LHCN-M2 (cell line): Measurements from ENCODE around the gene ARL13B. TPM values are rescaled to one million over a fixed set of nuclear protein-coding genes. Genes with fewer than 3 reads are reported as not detected.
"Not testable (repeated sequence)": the region's sequence is repeated elsewhere in the genome, so short reads cannot be mapped to it uniquely, and the experiment has no call there.

Experiments
- DNase-seq: peaks from one replicate; pipeline ENCODE4 v3.0.0-alpha.2; 2012; ENCODE audit warnings: low read depth
- polyA plus RNA-seq: library from polyadenylated mRNA; unstranded; fragments of >200 nt; gene quantifications from one replicate; pipeline ENCODE4 v1.2.1, GENCODE V29; 2012; ENCODE audit warnings: missing spikeins
- total RNA-seq: library from RNA; depleted of rRNA; stranded (reverse); fragments of >200 nt; gene quantifications from 2 replicates; pipeline ENCODE4 v1.2.3, GENCODE V29; 2014; rRNA removed

Gene ARL13B
- total RNA-seq = 13.1 and 13.4 TPM in 2 replicates
- polyA plus RNA-seq = 4.6 TPM

GRCh38 chr3:93979850-93980676 lies at the start of gene ARL13B:
ARL13B (plus strand) TSS chr3:93980155; CDS start chr3:93980424, 269 bp downstream.
- DNase-seq = peak; percentile 98

- DNase-seq = no peak
Observed at GRCh38 chr3:93931597-93932229, 48.2 kb upstream of the ARL13B start.

DNA sequence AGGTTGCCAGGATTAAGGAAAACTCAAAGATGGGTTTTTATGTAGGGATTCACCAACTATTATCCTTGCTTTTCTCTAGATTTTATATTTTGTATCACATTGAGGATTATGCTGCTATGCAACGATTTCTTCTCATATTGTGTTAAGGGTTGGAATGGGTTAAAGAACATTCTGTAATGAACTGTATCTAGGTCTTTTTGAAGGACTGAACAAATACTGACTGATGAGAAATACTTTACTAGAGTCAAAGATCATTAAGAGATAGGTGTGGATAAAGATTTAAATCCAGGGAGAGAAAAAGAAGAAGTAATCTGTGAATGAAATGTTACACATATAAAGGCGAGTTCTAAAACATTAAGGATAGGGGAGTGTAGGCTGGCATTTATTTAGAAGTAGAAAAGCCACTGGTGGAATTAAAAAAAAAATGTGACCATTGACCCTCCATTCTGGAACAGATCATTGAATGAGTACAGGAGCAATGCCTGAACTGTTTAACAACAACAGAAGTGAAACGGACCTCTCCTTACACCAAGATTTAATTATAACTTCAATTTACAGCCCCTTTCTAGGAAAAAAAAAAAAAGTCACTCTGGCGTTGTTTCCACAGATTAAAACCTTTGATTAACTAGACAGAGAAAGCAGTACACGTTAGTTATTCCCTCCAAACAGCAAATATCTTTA lies 45.4 kb upstream of the ARL13B start:
- no peak for DNase-seq

- DNase-seq = no peak
Observed at GRCh38 chr3:93936549-93936948, 43.4 kb upstream of the ARL13B start.

DNA sequence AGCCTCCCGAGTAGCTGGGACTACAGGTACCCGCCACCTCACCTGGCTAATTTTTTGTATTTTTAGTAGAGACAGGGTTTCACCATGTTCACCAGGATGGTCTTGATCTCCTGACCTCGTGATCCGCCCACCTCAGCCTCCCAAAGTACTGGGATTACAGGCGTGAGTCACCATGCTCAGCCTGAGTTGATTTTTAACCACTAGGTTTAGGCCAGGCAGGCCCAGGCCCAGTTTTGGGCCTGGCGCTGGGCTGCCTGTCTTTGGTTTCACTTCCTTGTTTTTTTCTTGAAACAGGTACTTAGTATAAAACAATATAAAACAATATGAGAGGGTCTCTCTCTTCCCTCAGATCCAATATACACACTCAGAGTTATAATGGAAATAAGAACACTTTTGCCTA lies 42.5 kb upstream of the ARL13B start:
- DNase-seq = not testable (repeated sequence)

- not testable (repeated sequence) for DNase-seq
Observed at GRCh38 chr3:93949958-93950357, 30.0 kb upstream of the ARL13B start.

GRCh38 chr3:93961026-93961425 lies 18.9 kb upstream of the ARL13B start:
- no peak for DNase-seq

DNA sequence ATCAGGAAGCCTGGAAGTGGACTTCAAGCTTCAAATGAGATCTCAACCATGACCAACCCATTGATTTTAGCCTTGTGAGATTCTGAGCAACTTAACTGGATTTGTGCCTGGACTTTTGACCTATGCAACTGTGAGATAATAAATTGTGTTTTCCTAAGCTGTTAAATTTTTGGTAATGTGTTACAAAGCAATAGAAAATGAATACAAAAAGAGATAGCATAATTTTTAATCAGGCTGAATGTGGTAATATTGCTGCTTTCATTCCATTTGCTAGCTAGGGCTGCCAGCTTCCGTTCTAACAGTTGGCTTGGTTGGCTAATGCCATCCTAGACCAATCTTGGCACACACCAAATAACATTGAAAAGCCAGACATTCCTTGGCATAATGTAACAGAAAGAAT lies 18.5 kb upstream of the ARL13B start:
- DNase-seq = peak; percentile 9

DNA sequence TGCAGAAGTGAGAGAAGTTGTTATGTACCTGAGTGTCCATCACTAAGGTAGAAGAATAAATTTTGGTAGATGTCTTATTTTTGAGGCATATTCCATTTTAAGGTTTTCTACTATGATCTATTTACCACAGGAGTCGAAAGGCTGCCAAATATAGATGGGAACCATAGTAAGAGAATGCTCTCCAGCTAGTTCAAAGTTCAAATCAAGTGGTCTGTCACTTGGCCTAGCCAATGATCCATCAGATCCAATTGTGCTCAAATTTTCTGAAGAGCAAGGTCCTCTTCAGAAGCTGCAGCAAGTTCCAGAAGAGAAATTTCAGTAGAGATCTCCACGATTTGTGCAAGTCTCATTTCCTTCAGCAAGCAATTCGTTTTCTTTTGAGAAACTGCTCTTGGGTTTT lies 17.2 kb upstream of the ARL13B start:
- no peak for DNase-seq

- not testable (repeated sequence) for DNase-seq
Observed at GRCh38 chr3:93965106-93965505, 14.8 kb upstream of the ARL13B start.

DNA sequence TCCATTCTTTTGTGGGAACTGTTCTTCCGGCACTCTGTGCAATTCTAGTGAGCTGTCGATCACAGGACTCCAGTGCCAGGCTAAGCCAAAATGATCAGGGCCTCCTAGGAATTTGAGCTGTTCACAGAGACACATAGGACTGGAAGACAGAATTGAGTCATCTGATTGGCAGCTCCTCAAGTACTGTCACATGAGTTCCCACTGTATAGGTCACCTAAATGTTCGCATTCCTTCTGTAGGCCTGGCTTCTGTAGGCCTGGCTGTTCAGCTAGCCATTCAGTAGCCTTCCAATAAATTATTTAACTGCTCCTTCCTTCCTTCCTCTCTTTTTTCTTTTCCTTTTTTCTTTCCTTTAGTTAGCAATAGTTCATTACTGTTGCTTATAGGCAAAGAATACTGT lies 10.5 kb upstream of the ARL13B start:
- peak; percentile 86 for DNase-seq

- no peak for DNase-seq
Observed at GRCh38 chr3:93969997-93970396, 10.0 kb upstream of the ARL13B start.

DNA sequence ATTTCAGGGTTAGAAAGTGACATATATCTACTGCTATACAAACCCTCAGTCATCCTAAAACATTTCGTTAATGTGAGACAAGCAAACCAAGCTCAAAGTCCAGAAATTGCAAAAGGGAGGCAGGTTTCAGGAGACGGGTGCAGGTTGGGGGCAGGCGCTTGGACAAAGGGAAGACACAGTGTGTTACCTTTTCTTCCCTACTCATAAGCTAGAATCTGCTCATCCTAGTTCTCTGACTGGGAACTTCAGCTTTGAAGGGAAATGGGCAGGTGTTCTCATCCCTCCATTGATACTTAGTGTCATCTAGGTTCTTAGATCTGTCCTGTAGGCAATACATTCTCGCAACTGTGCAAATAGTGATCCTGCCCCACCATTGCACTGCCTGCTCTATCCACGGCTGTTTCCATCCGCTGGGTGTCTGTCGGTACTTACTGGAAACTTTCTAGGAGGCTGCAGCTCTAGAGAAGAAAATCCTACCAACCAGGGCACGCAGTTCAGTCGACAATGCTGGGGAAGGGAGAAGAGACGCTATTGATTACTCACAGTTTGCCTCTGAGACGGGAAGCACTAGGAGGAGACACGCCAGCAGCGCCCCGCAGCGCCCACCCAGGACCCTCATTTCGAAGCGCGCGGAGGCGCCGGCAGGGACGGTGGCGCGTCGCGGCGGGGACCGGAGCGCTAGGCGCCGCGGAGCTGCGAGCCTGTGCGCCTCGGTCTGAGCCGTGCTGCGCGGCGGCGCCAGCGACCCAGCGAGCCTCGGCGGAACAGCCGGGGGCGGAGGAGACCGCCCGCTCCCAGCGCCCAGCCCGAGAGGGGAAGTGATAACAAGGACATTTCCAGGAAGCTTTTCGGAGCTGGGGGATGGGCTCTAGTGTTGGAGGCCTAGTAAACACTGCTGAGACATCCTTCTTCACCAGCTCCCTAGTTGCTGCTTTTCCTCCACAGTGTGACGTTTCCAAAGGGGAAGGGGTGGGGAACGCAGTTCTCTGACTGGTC lies 6.5 kb upstream of the ARL13B start, which contains the start of gene PROS1:
TSS of gene PROS1 (minus strand) at position 766 of the 996 bp plus-strand sequence. CDS start at position 619, 147 bp downstream.
- peak; percentile 88 for DNase-seq

GRCh38 chr3:93981649-93982048 lies 1.7 kb downstream of the ARL13B start:
- no peak for DNase-seq

DNA sequence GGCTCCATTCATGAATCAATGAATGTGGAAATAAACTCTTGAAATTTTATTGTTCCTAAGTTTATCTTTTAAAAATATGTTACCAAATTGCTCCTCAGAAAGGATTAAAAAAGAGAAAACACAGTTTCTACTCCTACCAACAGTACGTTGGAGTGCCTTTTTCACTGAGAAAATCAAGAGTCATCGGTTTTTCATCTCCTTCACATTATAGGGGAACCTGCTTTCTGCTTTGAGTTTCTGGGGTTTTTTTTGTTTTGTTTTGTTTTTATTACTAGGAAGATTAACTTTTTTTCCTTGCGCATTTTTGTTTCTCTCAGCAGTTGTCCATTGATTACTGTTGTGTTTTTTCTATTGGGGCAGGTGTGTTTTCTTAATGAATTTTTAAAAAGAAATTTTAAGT lies 3.5 kb downstream of the ARL13B start:
- DNase-seq = no peak

DNA sequence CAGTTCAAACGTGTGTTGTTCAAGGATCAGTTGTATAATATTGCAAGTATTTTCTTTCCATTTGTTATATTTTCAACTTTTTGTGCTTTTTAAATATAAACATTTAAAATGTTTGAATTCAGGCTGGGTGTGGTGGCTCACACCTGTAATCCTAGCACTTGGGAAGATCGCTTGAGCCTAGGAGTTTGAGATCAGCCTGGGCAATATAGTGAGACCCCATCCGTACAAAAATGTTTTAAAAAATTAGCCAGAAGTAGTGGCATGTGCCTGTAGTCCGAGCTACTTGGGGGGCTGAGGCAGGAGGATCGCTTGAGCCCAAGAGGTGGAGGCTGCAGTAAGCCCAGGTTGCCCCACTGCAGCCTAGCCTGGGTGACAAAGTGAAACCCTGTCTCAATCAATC lies 4.7 kb downstream of the ARL13B start:
- DNase-seq = no peak

GRCh38 chr3:93988283-93988682 lies 8.3 kb downstream of the ARL13B start:
- DNase-seq = peak; percentile 27

DNA sequence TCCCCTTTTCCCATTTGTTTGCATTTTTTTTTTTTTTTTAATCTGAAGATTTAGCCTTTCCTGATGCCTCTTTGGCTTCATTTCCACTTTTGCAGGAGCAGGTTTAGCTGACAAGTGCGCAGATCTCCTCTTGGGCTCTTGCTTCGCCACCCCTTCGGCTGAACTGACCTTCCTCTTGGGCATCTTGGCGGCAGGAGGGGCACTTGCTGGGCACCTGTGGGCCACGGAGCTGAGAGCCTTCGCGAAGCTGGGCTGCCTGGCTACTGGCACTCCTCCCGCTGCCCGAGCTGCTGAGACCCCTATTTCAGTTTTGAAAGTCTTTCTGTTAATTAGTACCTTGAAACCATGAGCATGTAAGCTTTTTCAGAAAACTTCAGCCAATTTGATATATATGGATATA lies 8.8 kb downstream of the ARL13B start:
- DNase-seq = no peak

- DNase-seq = no peak
Observed at GRCh38 chr3:93989241-93989640, 9.3 kb downstream of the ARL13B start.

GRCh38 chr3:93991631-93992030 lies 11.7 kb downstream of the ARL13B start:
- no peak for DNase-seq

- peak; percentile 14 for DNase-seq
Observed at GRCh38 chr3:93992207-93992606, 12.3 kb downstream of the ARL13B start.
